Skeletal muscle satellite cell (primary cell): ENCODE results near the gene TRMT44.
"Not testable (repeated sequence)": the region's sequence is repeated elsewhere in the genome, so short reads cannot be mapped to it uniquely, and the experiment has no call there.

Experiments used
- H3K27me3 ChIP-seq: 2 replicates; pipeline ENCODE4 v1.7.0; 2013; ENCODE audit warnings: low read length; ENCODE audit not compliant: control insufficient read depth, insufficient read depth
- H3K36me3 ChIP-seq: 2 replicates; pipeline ENCODE4 v1.7.0; 2013; ENCODE audit warnings: mild to moderate bottlenecking, control low read depth, low read length; ENCODE audit not compliant: insufficient read depth
- H3K4me1 ChIP-seq: 2 replicates; pipeline ENCODE4 v1.7.0; 2013; ENCODE audit warnings: low read length; ENCODE audit not compliant: control insufficient read depth, insufficient read depth
- H3K4me2 ChIP-seq: 2 replicates; pipeline ENCODE4 v1.7.0; 2013; ENCODE audit warnings: mild to moderate bottlenecking, low read length
- H3K4me3 ChIP-seq: 2 replicates; pipeline ENCODE4 v1.7.0; 2013; ENCODE audit warnings: low read length
- H3K9ac ChIP-seq: 2 replicates; pipeline ENCODE4 v1.7.0; 2013; ENCODE audit warnings: mild to moderate bottlenecking, low read depth, low read length, moderate library complexity
- H3K9me3 ChIP-seq: replicated peaks from 2 replicates; pipeline ENCODE4 v1.7.0; 2013; ENCODE audit warnings: mild to moderate bottlenecking, control low read depth, low read length

The TRMT44 gene

GRCh38 chr4:8407756-8408155, 32.8 kb upstream of the TRMT44 start:
- peaks cover 38% of the 10 kb centered on the region for H3K36me3 ChIP-seq
- no peaks in the 10 kb centered on the region for H3K9me3 ChIP-seq
- no peak overlapping the region for H3K4me2 ChIP-seq
- peaks cover 8% of the 10 kb centered on the region for H3K4me1 ChIP-seq
- no peak overlapping the region for H3K4me3 ChIP-seq
- H3K9ac ChIP-seq: no peak overlapping the region
- H3K27me3 ChIP-seq: no peaks in the 10 kb centered on the region

- Histone ChIP-seq H3K27me3 (no peaks in the 10 kb centered on the region), H3K4me1 (peaks cover 8% of the 10 kb centered on the region), H3K4me2 (no peak overlapping the region), H3K4me3 (no peak overlapping the region), H3K36me3 (peaks cover 41% of the 10 kb centered on the region), H3K9ac (no peak overlapping the region), H3K9me3 (no peaks in the 10 kb centered on the region)
Measured at GRCh38 chr4:8409264-8410065, 31.1 kb upstream of the TRMT44 start.

GRCh38 chr4:8410066-8410625, 30.4 kb upstream of the TRMT44 start:
- H3K9me3 ChIP-seq: no peaks in the 10 kb centered on the region
- H3K9ac ChIP-seq: no peak overlapping the region
- H3K36me3 ChIP-seq: peaks cover 42% of the 10 kb centered on the region
- no peak overlapping the region for H3K4me3 ChIP-seq
- H3K27me3 ChIP-seq: no peaks in the 10 kb centered on the region
- no peak overlapping the region for H3K4me2 ChIP-seq
- H3K4me1 ChIP-seq: peaks cover 8% of the 10 kb centered on the region

- Histone ChIP-seq H3K9ac (no peak overlapping the region), H3K4me2 (no peak overlapping the region), H3K9me3 (no peaks in the 10 kb centered on the region), H3K4me1 (peaks cover 8% of the 10 kb centered on the region), H3K36me3 (peaks cover 39% of the 10 kb centered on the region), H3K27me3 (no peaks in the 10 kb centered on the region), H3K4me3 (no peak overlapping the region)
Measured at GRCh38 chr4:8410641-8411271, 29.8 kb upstream of the TRMT44 start.

GRCh38 chr4:8411351-8412180, 29.0 kb upstream of the TRMT44 start:
- no peak overlapping the region for H3K4me3 ChIP-seq
- peaks cover 8% of the 10 kb centered on the region for H3K4me1 ChIP-seq
- peaks cover 44% of the 10 kb centered on the region for H3K36me3 ChIP-seq
- no peak overlapping the region for H3K9ac ChIP-seq
- no peaks in the 10 kb centered on the region for H3K27me3 ChIP-seq
- H3K4me2 ChIP-seq: no peak overlapping the region
- no peaks in the 10 kb centered on the region for H3K9me3 ChIP-seq

- no peaks in the 10 kb centered on the region for H3K27me3 ChIP-seq
- H3K36me3 ChIP-seq: peaks cover 43% of the 10 kb centered on the region
Measured at GRCh38 chr4:8412288-8412687, 28.3 kb upstream of the TRMT44 start.

GRCh38 chr4:8414377-8414776, 26.2 kb upstream of the TRMT44 start:
- Histone ChIP-seq H3K27me3 (no peaks in the 10 kb centered on the region), H3K9ac (no peak overlapping the region), H3K4me2 (no peak overlapping the region), H3K4me3 (no peak overlapping the region), H3K9me3 (no peaks in the 10 kb centered on the region), H3K4me1 (peaks cover 7% of the 10 kb centered on the region), H3K36me3 (peaks cover 33% of the 10 kb centered on the region)

More at GRCh38 chr4:8412288-8412687, 28.3 kb upstream of the TRMT44 start:
- H3K4me2 ChIP-seq: no peak overlapping the region
- H3K9ac ChIP-seq: no peak overlapping the region
- H3K9me3 ChIP-seq: no peaks in the 10 kb centered on the region
- H3K4me3 ChIP-seq: no peak overlapping the region
- peaks cover 8% of the 10 kb centered on the region for H3K4me1 ChIP-seq

GRCh38 chr4:8417071-8417614, 23.4 kb upstream of the TRMT44 start:
- Histone ChIP-seq H3K9ac (no peak overlapping the region), H3K9me3 (no peaks in the 10 kb centered on the region), H3K4me1 (peaks cover 4% of the 10 kb centered on the region), H3K4me2 (no peak overlapping the region), H3K27me3 (no peaks in the 10 kb centered on the region), H3K36me3 (peaks cover 25% of the 10 kb centered on the region), H3K4me3 (no peak overlapping the region)

GRCh38 chr4:8419222-8420041, 21.1 kb upstream of the TRMT44 start:
- no peak overlapping the region for H3K4me3 ChIP-seq
- peaks cover 4% of the 10 kb centered on the region for H3K4me1 ChIP-seq
- no peaks in the 10 kb centered on the region for H3K9me3 ChIP-seq
- H3K9ac ChIP-seq: no peak overlapping the region
- H3K4me2 ChIP-seq: no peak overlapping the region
- peaks cover 17% of the 10 kb centered on the region for H3K36me3 ChIP-seq
- H3K27me3 ChIP-seq: no peaks in the 10 kb centered on the region

- not testable (repeated sequence) for H3K9ac ChIP-seq, H3K4me1 ChIP-seq, H3K36me3 ChIP-seq, H3K27me3 ChIP-seq, H3K4me3 ChIP-seq, H3K4me2 ChIP-seq, H3K9me3 ChIP-seq
Measured at GRCh38 chr4:8420151-8420550, 20.4 kb upstream of the TRMT44 start.
